ENCODE measurements around the gene LDHD.

Gene LDHD

DNA sequence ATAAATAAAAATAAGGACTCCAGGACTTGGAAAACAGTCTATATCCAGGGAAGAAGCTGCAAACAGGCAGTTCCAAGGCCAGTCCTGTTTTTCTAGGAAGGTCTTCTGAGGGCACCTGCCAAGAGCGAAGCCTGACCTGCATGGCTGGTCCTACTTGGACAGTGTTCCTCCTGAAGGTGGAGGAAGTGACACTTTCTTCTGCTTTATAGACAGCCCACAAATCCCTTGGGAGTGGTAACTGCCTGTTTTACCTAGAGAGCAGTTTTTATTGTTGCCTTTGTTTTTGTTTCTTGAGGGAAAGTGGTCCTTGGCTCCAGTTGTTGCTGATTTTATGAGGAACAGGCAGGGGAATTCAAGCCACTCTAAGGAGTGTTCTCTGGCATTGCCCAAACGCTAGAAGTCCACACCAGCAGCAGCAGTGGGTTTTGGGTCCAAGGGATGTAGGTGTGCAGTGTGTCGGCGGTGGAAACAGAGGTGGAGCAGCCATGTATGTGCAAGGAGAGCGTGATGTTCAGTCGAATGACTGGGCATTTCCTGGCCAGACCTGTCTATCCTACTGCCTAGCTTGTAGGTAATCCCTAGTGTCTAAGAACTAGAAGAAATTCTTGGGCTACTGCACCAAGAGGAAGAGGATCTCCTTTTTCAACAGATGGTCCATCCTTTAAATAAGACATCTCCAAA lies 35.3 kb downstream of the LDHD start:
- no peak for DNase-seq (ENCODE audit: low read depth, low spot score)

DNA sequence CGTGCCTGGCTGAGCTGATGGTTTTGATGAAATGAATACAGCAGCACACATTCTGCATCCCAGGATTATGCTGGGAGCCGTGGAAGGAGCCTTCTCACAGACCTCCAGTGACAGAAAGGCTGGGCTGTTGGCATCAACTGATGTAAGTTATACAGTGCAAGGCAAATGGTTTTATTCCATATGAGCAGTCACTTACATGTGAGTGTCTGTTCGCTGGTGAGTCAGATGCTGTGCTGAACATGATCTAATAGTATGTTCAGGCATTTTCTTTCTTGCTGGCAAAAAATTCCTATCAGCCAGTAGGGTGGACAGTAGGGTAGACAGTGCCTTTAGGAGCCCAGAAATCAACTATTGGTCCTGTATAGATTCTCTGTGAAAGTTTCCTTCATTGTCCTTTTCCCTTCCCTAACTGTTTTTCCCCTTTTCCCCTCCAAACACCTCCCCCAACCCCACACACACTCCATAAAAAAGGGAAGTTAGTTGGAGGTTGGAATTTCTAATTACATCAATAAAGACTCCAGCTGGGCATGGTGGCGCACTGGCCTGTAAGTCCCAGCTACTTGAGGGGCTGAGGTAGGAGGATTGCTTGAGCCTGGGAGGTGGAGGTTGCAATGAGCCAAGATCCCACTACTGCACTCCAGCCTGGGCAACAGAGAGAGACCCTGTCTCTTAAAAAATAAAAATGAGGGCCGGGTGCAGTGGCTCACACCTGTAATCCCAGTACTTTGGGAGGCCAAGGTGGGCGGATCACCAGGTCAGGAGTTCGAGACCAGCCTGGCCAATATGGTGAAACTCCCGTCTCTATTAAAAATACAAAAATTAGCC lies 36.2 kb downstream of the LDHD start:
- no peak for DNase-seq (ENCODE audit: low read depth, low spot score)

DNA sequence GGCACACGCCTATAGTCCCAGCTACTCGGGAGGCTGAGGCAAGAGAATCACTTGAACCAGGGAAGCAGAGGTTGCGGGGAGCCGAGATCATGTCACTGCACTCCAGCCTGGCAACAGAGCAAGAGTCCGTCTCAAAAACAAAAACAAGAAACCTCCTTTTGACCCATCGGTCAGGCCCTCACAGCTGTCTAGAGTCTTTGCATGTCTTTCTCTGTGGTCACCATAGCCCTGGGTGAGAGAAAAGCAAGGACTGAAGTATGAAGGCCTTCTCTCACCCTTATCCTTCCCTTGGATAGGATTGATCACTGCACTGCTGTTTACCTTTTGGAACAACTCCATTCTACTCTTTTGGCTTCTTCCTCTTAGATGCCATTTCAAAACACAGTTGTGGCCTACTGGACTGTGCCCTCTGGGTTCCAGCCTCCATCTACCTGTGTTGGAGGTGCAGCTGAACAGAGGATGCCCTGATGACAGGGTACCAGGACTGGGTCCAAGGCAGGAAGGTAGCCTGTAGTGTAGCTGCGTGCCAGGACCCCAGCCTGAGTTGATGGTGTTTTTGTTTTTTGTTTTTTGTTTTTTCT lies 37.1 kb downstream of the LDHD start:
- no peak for DNase-seq (ENCODE audit: low read depth, low spot score)

GRCh38 chr16:75078886-75079285 lies 37.7 kb downstream of the LDHD start:
- no peak for DNase-seq (ENCODE audit: low read depth, low spot score)

DNA sequence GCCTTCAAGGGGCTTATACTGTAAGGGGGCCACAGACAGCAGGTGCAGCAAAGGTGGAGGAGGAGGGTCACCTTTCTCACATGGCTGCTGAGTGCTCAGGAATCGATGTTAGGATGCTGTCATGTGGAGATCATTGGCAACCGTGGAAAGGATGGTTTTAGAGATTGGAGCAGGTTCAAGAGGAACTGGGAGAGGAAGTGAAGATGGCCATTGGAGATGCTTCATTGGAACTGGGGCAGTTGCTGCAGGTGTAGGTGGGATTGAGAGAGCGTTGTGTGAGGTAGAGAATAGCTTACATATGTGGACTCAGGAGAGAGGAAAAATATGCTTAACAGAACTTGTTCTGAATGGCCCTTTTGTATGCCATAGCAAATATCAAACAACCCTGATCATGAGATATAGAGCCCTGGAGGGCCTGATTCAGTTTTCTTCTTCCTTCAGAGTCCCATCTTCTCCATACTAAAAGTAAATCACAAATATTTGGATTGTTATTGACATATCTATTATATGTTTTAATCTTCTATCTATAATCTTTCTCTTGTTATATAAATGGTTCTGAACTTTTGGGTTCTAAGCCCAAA lies 40.8 kb downstream of the LDHD start:
- no peak for DNase-seq (ENCODE audit: low read depth, low spot score)

DNA sequence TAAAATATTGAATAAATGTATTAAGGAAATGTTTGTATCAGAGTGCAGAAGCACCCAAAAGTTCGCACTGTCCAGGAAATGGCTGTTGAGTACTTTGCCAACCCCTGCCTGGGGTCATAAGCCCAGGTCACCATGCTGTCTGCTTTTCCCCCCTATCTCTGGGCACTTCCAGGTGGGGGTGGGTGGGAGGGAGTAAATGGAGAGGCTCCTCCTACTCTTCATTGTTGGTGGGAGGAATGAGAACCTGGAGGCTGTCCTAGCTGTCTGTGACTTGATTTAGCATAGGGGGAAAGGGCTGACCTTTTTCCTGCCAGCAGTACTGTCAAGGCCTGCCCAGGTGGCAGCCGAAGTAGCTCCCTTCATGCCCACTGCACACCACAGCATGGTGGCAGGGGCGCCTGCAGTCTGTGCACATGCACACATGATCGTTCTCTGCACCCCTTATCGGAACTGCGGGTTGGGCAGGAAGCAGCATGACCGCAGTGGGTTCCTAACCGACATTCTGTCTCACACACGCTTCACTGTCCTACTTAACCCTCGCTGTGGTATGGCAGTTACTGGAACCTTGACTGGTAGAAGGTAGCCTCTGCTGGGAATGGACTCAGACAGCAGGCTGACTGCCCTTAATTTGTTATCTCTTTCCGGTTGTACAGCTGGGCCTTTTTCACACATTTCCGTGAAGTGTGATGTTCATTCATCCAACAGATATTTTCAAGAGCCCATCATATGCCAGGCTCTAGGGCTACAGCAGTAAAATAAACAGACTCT lies 41.5 kb downstream of the LDHD start:
- DNase-seq (ENCODE audit: low read depth, low spot score) = no peak

- DNase-seq (ENCODE audit: low read depth, low spot score) = no peak
These were observed 42.2 kb downstream of the LDHD start for GRCh38 chr16:75074304-75074793.

DNA sequence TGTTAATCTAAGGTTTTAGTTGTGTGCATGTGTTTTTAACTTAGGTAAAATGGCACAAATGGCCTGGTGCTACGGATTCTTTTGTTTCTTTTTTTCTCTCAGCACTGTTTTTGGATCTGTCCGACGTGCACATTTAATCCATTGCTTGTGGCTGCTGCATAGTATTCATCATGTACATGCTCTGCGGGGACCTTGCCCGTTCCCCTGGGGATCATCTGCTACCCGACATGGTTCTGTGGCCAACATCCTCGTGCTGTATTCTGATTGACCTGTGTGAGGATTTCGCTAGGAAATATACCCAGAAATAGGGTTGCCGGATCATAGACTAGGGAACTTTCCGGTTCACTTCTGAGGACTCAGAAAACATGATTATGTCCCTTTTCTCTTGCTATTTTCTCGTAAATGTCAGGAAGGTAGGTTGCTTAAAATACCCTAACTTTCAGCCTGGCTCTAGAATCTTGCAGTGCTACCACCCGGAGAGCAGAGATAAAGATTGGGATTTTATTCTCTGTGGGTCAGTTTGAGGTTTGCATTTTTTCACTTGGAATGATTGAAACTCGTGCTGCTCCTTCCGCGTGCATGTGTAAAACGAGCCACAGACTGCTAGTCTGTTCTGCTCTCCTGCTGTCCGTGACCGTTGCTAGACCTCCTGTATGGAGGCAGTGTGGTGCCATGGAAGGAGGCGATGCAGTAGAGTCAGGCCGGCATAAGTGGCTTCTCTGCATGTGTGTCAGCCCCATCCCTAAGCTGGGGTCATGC lies 42.9 kb downstream of the LDHD start:
- DNase-seq (ENCODE audit: low read depth, low spot score) = no peak

DNA sequence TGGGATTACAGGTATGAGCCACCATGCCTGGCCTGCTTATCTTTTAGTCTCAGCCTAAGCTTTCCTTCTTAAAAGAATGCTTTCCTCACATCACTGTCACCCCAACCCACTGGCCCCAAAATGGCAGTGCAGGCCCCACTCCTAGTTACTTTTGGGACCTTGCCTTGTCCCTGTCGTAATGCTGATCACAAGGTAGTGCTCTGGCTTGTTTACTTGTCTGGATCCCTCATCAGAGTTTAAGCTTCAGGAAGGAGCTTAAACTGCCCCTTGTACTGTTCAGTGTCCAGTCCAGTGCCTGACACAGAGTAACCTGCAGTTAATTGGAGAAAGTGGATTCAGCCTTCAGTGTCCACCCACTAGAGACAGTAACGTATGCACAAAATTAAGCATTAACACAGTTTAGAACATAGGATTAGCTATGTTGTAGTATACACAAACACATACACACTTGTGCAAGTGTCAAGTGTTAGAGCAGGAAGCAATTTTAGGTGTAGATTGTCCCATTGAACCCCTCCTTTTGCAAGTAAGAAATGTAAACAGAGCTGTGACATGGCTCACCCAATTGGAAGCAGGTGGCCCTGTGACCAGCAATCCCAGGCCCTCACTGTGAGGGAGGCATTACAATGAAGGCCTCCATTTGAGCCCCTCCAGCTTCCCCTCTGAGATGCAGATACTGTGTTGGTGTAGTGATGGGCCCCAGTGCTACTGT lies 44.2 kb downstream of the LDHD start:
- DNase-seq (ENCODE audit: low read depth, low spot score) = no peak

GRCh38 chr16:75071621-75072020 lies 45.0 kb downstream of the LDHD start:
- DNase-seq (ENCODE audit: low read depth, low spot score) = no peak

DNA sequence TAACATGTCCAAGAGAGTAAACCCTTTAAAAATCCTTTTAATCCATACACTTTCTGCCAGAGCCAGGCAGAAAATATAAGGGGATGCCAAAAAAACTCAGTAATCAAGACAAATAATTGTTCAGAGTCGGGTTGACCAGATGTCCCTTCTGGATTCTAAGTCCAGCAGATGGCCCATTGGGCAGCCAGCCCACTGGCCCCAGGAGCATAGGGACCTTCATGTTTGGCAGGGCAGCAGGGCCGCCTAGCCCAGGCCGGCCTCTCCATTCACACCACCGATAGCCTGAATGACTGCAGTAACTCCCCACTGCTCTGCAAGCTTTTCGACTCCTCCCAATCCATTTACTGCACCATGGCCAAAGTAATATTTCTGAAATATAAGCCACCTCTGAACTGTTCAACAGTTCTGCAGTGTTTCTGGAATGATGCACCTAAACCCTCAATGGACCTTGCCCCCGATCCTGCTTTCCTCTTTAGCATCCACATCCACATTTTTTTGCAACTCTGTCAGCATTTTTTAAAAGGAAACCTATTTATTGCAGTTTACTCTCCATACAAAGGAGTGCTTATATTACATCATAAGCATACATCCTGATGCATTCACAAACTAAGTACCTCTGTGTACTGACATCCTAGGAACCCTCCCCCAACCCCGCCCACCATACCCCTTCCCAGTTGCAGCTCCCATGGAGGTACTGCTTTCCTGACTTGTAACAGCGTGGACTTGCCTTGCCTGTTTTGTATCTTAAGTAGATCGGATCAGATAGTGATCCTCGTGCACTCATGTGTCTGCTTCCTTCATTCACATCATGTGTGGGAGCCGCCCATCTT lies 46.4 kb downstream of the LDHD start:
- no peak for DNase-seq (ENCODE audit: low read depth, low spot score)

DNA sequence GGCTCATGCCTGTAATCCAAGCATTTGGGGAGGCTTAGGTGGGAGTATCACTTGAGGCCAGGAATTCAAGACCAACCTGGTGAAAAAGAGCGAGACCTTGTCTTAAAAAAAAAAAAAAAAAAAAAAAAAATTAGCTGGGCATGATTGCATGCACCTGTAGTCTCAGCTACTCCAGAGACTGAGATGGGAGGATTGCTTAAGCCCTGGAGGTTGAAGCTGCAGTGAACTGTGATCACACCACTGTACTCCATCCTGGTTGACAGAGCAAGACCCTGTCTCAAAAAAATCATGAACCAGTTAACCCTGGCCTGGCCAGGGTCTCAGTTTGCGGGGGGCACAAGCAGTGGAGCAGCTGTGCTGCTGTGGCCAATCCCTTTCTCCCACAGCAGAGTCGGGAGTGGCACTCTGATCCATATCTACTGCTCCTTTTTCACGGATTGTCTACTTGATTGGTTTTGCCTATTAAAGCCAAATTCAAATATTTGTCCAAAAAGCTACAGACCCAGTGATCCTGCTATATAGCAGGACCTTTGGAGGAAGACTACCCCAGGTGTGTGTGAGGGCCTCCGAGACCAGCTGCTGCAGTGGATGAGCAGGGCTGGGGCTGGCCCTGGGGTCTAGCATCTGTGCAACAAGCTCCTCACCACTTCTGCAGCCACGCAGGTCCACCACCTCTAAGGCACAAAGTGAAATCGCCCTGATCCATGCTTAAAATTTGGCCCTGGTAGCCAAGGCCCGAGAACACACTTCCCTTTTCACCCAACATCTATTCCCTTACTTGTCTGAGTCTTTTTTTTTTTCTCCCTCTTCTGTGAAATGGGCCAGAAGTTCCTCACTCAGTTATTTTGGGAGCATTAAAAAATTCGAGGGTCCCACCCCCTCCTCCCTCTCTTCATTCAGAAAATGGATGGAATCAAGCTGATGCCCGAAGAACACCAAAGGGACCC lies 48.2 kb downstream of the LDHD start:
- no peak for DNase-seq (ENCODE audit: low read depth, low spot score)

GRCh38 chr16:75066861-75067447 lies 49.6 kb downstream of the LDHD start:
- no peak for DNase-seq (ENCODE audit: low read depth, low spot score)

DNA sequence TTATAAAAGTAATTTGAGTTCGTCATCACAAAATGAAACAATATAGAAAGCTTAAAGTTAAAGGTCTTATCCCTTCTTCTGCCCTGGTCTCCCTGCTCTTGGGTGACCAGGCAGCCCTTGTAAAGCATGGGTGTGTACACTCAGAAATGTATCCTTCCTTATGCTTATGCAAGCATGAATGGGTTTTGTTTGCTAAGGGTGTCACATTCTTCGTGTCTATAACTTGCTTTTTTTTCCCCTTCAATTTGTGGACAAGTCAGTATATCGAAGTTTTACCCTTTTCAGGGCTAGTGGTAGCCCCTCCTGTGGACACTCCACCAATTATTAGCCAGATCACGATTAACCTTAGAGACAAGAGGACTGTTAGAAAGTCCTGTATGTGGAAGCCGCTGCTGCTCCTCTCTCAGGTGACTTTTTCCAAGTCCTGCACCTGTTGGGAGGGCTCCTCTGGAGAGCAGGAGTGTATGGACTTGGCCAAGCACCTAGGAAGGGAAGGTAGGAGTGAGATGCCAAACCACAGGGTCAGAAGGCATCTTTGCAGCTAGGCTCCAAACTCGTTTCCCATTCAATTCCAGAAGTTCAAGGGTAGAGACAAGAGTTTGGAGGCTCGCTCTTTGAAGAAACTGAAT lies 50.9 kb downstream of the LDHD start:
- DNase-seq (ENCODE audit: low read depth, low spot score) = no peak

GRCh38 chr16:75065149-75065505 lies 51.5 kb downstream of the LDHD start:
- no peak for DNase-seq (ENCODE audit: low read depth, low spot score)

GRCh38 chr16:75064403-75065148 lies 52.0 kb downstream of the LDHD start:
- DNase-seq (ENCODE audit: low read depth, low spot score) = no peak

Measured in iPS DF 19.7 (cell line).